Esophagus mucosa (tissue), 1 donor: ENCODE data around the gene SUGCT. TPM values are rescaled to one million over a fixed set of nuclear protein-coding genes. Genes with fewer than 3 reads are reported as not detected.
"Not testable (repeated sequence)": the region's sequence is repeated elsewhere in the genome, so short reads cannot be mapped to it uniquely, and the experiment has no call there.

Experiments used
- ATAC-seq: fragments of 200-7000 bp; cut with Tn5 transposase; one replicate; pipeline ENCODE4 v1.9.1; 2020
- total RNA-seq: library from RNA; stranded (reverse); gene quantifications from one replicate; pipeline ENCODE4 v1.2.4, GENCODE V29; 2023
- donor health status: DM: yes; HTN: yes; CAD: no.

The SUGCT gene
- total RNA-seq, 1 donor from 2014 or later, result 8.2 TPM

GRCh38 chr7:40584667-40585433, 450.0 kb downstream of the SUGCT start:
- no peak for ATAC-seq

DNA sequence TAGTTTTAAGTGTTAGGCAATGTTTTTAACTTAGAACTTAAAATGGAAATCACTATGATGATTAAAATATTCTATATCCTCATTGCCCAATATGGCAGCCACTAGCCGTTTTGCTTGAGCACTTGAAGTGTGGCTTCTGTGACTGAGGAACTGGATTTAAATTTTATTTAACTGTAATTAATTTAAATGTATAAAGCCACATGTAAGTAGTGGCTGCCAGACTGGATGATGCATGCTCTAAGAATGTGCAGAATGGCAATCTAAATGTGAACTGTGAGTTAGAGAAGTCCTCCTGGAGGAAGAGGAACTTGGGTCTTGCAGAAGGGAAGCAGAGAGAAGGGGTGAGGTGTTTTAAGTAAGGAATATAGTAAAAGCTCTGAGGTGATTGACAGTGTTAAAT, 451.4 kb downstream of the SUGCT start:
- no peak for ATAC-seq

DNA sequence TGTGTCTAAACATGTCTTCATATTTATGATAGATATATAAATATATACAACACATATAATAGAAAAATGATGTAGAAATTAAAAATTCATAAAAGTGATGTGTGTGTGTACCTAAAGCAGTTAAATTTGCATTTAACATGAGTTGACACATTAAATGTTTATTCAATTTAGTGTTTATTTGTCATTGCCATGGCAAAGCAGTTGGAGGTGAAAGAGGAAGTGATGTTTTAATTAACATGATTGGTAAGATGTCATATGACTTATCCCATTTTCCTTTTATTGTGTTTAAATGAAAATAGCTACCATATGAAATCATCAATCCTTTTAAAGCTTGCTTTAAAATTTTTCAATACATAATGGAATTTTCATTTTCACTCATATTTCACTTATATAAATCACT, 452.6 kb downstream of the SUGCT start:
- no peak for ATAC-seq

- no peak for ATAC-seq
Measured at GRCh38 chr7:40595129-40595528, 460.3 kb downstream of the SUGCT start.

- ATAC-seq, result no peak
Measured at GRCh38 chr7:40595832-40596231, 461.0 kb downstream of the SUGCT start.

DNA sequence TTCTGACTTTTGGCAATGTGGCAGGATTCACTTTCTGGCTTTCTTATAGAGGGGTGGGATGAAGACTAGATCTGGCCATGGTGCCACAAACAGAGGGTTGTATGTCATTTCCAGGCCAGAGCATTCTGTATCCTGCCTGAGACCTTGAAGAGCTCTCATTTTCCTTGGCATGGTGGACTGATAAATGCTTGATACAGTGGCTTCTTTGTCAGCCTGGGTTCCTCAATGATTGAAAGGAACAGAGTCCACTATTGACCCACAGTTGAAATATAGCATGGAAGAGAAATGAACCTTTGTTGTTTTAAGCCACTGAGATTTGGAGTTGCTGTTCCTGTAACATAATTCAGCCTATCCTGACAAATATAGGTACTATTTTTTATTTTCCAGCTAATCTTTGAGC, 462.7 kb downstream of the SUGCT start:
- no peak for ATAC-seq

DNA sequence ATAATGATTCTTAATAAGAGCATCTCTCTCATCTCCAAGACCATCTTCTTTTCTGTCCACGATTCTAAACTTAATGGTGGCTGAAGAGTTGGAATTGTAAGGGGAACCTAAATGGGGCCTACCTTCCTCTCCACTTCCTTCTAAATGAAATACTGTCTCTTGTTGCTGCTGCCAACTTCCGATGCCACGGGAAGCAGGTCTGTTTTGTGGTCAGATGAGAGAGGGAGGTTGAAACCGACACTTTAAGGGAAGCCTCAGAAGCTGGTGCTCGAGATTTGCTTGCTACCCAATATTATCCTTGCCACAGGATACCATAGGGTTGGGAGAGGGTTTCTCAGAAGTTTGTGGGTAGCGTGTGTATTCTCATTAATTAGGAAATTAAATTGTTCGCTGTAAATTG, 464.1 kb downstream of the SUGCT start:
- ATAC-seq, result no peak

DNA sequence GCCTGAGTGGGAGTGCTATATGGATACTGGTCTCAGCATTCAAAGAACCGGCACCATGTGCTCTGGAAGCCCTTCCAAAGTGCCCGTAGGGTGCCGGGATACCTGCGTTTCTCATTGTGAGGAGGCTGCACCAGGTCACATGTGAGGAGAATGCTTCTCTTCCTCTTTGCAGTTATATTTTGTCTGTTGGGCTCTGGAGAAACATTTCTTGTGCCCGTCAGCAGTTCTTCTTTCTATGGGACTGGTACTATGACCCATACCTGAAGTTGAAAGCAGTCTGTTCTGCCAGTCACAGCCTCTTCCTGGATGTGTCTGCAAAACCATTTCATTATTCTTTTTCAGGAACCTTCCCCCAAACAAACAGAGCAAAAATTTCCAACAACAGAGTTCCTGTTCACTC, 465.0 kb downstream of the SUGCT start:
- no peak for ATAC-seq

GRCh38 chr7:40602351-40602750, 467.5 kb downstream of the SUGCT start:
- ATAC-seq, result not testable (repeated sequence)

- no peak for ATAC-seq
Measured at GRCh38 chr7:40604601-40605438, 470.0 kb downstream of the SUGCT start.

- ATAC-seq, result no peak
Measured at GRCh38 chr7:40608321-40609075, 473.7 kb downstream of the SUGCT start.

- no peak for ATAC-seq
Measured at GRCh38 chr7:40610461-40610860, 475.7 kb downstream of the SUGCT start.

GRCh38 chr7:40611095-40611871, 476.5 kb downstream of the SUGCT start:
- no peak for ATAC-seq

DNA sequence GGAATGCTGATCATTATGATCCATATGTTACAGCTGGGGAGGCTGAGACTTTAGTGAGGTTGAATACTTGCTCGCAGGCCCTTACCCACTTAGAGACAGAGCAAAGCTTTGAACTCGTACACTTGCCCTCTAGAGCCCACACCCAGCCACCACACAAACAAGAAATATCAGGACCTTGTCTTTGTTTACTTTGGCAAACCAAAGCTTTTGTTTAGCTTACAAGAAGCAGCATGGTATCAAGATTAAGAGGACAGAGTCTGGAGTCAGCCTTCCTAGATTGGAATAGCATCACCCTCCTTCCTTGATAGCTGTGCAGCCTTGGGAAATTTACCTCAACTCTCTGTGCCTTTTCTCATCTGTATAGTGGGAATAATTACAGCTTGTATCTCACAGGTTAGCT, 477.5 kb downstream of the SUGCT start:
- ATAC-seq, result no peak

DNA sequence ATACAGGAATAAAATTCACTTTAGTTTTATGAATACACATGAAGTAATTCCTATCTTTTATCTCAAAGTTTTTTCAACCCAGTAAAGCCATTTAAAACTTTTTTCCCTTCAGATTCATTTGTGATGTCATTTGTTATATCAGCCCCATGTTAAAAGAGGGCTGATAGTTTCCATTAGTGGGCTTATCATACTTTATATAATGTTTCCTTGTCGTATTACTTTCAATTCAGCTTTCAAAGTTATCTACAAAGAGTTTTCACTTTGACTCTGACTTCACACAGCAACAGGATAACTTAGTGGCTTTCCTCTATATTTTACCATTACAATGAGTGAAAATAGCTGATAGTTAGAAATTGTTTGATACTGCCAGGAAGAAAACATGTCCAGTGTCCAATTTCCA, 484.8 kb downstream of the SUGCT start:
- no peak for ATAC-seq

DNA sequence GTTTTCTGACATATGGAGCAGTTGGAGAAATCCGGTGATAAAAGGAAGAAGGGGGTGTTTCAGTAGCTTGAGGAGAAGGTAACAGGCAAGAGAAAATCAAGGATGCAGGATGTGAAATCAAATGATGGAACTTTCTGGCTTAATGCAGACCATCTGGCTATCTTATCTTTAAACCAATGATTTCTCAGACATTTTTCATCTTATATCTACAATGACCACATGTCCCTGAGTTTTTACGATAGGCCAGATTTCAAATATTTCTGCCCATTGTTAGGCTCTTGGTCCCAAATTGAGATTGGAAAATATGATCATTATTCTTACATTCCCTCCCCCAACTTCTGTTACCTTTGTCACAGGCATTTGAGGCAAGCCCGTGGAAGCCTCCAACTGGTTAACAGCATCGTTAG, 486.8 kb downstream of the SUGCT start:
- ATAC-seq, result no peak

DNA sequence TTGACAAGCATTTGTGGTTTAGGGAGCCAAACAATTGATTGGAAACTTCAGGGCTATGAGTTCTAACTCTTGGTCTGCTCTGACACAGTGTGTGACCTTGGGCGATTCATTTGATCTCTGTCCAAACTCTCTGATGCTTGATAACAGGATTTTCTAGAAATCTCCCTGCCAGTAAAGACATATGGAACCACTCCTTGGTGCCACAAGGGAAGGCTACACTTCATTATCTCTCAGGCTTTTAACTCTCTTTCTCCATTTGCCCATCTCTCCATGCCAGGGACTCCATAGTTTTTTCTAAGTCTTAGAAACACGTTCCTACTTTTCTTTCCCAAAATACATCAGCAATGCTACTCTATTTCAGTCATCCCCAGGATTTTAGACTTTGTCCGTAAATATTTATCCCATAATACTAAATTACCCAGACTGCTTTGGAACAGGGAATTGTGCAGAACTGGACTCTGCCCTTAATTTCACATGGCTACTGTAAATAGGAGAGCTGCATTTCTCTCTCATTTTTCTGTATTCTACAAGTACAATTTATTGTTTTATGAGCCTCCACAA, 488.2 kb downstream of the SUGCT start:
- no peak for ATAC-seq

- ATAC-seq, result no peak
Measured at GRCh38 chr7:40623863-40624262, 489.1 kb downstream of the SUGCT start.

- ATAC-seq, result not testable (repeated sequence)
Measured at GRCh38 chr7:40627361-40627760, 492.6 kb downstream of the SUGCT start.

DNA sequence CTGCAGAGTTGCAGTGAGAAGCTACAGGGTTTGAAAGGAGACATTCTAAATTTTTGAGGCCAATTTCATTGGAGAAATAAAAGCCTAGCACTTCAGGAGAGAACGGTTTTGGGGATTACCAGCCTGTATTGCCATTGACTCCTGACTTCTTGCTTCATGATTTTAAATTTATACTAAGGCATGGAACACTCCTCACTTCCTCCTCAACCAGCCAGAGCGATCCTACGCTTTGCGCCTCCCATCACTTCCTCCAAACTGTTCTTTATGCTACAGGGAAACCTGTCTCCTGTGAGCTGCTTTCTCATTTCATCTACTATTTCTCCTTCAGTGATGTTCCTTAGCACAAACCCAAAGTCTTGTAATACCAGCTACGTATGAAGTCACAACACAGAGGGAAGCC, 495.1 kb downstream of the SUGCT start:
- no peak for ATAC-seq

GRCh38 chr7:40634118-40634517, 499.3 kb downstream of the SUGCT start:
- no peak for ATAC-seq
